Heart right ventricle (tissue), 16 donors: ENCODE results near the gene KRTAP10-9. TPM values are rescaled to one million over a fixed set of nuclear protein-coding genes. Genes with fewer than 3 reads are reported as not detected.

Source experiments
- ATAC-seq, 8 donors: fragments of 200-7000 bp; cut with Tn5 transposase; one replicate each; pipeline ENCODE4 v1.9.1; 2020; ENCODE audit warnings: mild to moderate bottlenecking in 8 of 8, moderate library complexity in 8 of 8, moderate number of reproducible peaks in 1 of 8
- DNase-seq, 2 donors: peaks; one replicate each; pipeline ENCODE4 v3.0.0-alpha.2; 2020
- H3K27ac ChIP-seq, 10 donors: fragments of 200-600 bp; sonication (generic) in 2 of 10; one replicate each; pipeline versions ENCODE4 v1.5.0 to v1.8.0; 2020 to 2022; ENCODE audit warnings: mild to moderate bottlenecking in 3 of 10
- H3K27me3 ChIP-seq, 7 donors: fragments of 200-600 bp; one replicate each; pipeline ENCODE4 v1.8.0; 2021 to 2022; ENCODE audit warnings: mild to moderate bottlenecking in 2 of 7
- H3K36me3 ChIP-seq, 9 donors: fragments of 200-600 bp; sonication (generic) in 1 of 9; one replicate each; pipeline versions ENCODE4 v1.5.0 to v1.8.0; 2020 to 2022; ENCODE audit warnings: mild to moderate bottlenecking in 2 of 9
- H3K4me1 ChIP-seq, 9 donors: fragments of 200-600 bp; sonication (generic) in 1 of 9; one replicate each; pipeline versions ENCODE4 v1.5.0 to v1.8.0; 2020 to 2022; ENCODE audit warnings: mild to moderate bottlenecking in 4 of 9
- H3K4me3 ChIP-seq, 10 donors: fragments of 200-600 bp; sonication (generic) in 2 of 10; one replicate each; pipeline versions ENCODE4 v1.5.0 to v1.8.0; 2020 to 2022; ENCODE audit warnings: mild to moderate bottlenecking in 7 of 10, moderate library complexity in 2 of 10
- H3K9me3 ChIP-seq, 11 donors: fragments of 200-600 bp in 10 of 11; sonication (generic) in 2 of 11; one replicate each; pipeline versions ENCODE4 v1.5.0 to v1.8.0; 2013 to 2022; ENCODE audit warnings: mild to moderate bottlenecking in 2 of 11, control low read depth in 1 of 11, moderate library complexity in 1 of 11
- CTCF ChIP-seq, 9 donors: fragments of 200-600 bp; sonication (generic) in 2 of 9; IDR thresholded peaks; one replicate each; pipeline versions ENCODE4 v1.5.0 to v1.8.0; 2021 to 2022; ENCODE audit warnings: antibody characterized with exemption in 9 of 9, mild to moderate bottlenecking in 5 of 9, moderate library complexity in 1 of 9
- WGBS, 2 donors: extraction: QIAGEN DNeasy Blood & Tissue Kit; methylation state at CpG; one replicate each; pipeline ENCODE4 v1.1.7; 2013; ENCODE audit warnings: inconsistent platforms in 1 of 2; 5-methylcytosine and 5-hydroxymethylcytosine counted together
- intact Hi-C, 10 donors: fragments of 100-400 bp; cut with DNase I; formaldehyde crosslinking; loops; one replicate each; pipeline versions ENCODE4 v1.11.1 to v1.14.2; 2022
- polyA plus RNA-seq, 2 donors: library from polyadenylated mRNA; stranded (reverse); fragments of 200-250 nt; gene quantifications; one replicate each; pipeline ENCODE4 v1.2.3, GENCODE V29; 2013
- total RNA-seq, 10 donors: library from RNA; stranded (reverse); fragmentation: NEBNext Ultra II Directional in 3 of 10; extraction: Animal tissue kit (Norgen Biotek cat#: 25700) in 3 of 10; gene quantifications; one replicate each; pipeline versions ENCODE4 v1.2.1 to v1.2.4, GENCODE V29; 2021 to 2023
- donor health status: Arrhythmogenic right ventricular cardiomyopathy.
- donor health status: ischemic (EF 13 %, LVEDD 7.1; RV severe dilation, severe dysfunction).
- donor health status: healthy with polysubstance abuse.
- donor health status: DM: no; HTN: yes; CAD: no.
- donor health status: DM: no; HTN: no; CAD: no.
- donor health status: ischemic (EF 25% LVEDD 6.9; RV normal size, moderate dysfunction).
- donor health status: ischemic (EF 25% LVEDD 5.7; RV mildly dilated, moderate dysfunction).
- donor health status: healthy.
- donor health status: DM: yes; HTN: yes; CAD: no.
- donor health status: Ischemic cardiomyopathy.
- donor health status: ischemic (EF 35%, LVEDD 5.7; RV mildly dilated, moderate dysfunction).
- donor health status: nonischemic (EF 11% LVEDD 7.7; RV severe dilation, severe dysfunction).
- donor health status: DM: yes; HTN: yes; CAD: no.
- donor health status: PGD.
- donor health status: ischemic (EF 29% LVEDD 5.4; RV normal size, mild dysfunction).
- donor health status: nonischemic (EF 23%, LVEDD 6.1; RV moderate dilation, normal function).

KRTAP10-9 gene
- total and polyA plus RNA-seq, 12 donors, result not detected

- peaks cover 0 to 3% (median 0%) of the 10 kb centered on the region in 7 donors for H3K27me3 ChIP-seq
- intact Hi-C loops, result no loop called here
- ATAC-seq, result no peak
- DNase-seq, result no peak
- H3K9me3 ChIP-seq, result peaks cover 0 to 57% (median 25%) of the 10 kb centered on the region in 11 donors
- no peak overlapping the region for H3K4me3 ChIP-seq
- no peaks in the 10 kb centered on the region for H3K36me3 ChIP-seq
- no peak overlapping the region for H3K27ac ChIP-seq
- TF ChIP-seq CTCF (IDR thresholded peaks at IDR 0.05), result no peak
- no peaks in the 10 kb centered on the region for H3K4me1 ChIP-seq
- WGBS, 2 donors, result 88 to 100% methylated on average over 1 of the region's 1 CpG
Measured at GRCh38 chr21:44671911-44672310, 45.0 kb downstream of the KRTAP10-9 start.

- no peak for DNase-seq
- H3K9me3 ChIP-seq, result peaks cover 0 to 18% (median 6%) of the 10 kb centered on the region in 11 donors
- H3K27ac ChIP-seq, result no peak overlapping the region
- intact Hi-C loops, result no loop called here
- TF ChIP-seq CTCF (IDR thresholded peaks at IDR 0.05), result no peak
- H3K4me3 ChIP-seq, result no peak overlapping the region
- no peak for ATAC-seq
- WGBS, 2 donors, result 90 to 94% methylated on average over 13 of the region's 13 CpGs
- H3K4me1 ChIP-seq, result no peaks in the 10 kb centered on the region
- peaks cover 0 to 9% (median 0%) of the 10 kb centered on the region in 7 donors for H3K27me3 ChIP-seq
- H3K36me3 ChIP-seq, result no peaks in the 10 kb centered on the region
Measured at GRCh38 chr21:44677881-44678280, 51.0 kb downstream of the KRTAP10-9 start.

Other genes with a start within 250 kb of the KRTAP10-9 start
- gene LRRC3, start 171.6 kb upstream of the KRTAP10-9 start, total RNA-seq, result 1 to 10 TPM; 1.2 to 3.2 (median 2.1) TPM
- 1 to 10 TPM; 1.2 to 2.3 TPM for gene LRRC3, start 171.6 kb upstream of the KRTAP10-9 start, polyA plus RNA-seq
- not detected for gene KRTAP10-1, start 86.9 kb upstream of the KRTAP10-9 start, total RNA-seq
- gene KRTAP10-1, start 86.9 kb upstream of the KRTAP10-9 start, polyA plus RNA-seq, result not detected
- gene KRTAP10-2, start 75.6 kb upstream of the KRTAP10-9 start, total RNA-seq, result not detected
- not detected for gene KRTAP10-2, start 75.6 kb upstream of the KRTAP10-9 start, polyA plus RNA-seq
- not detected for gene KRTAP10-3, start 68.3 kb upstream of the KRTAP10-9 start, total RNA-seq
- gene KRTAP10-3, start 68.3 kb upstream of the KRTAP10-9 start, polyA plus RNA-seq, result not detected
- gene KRTAP10-4, start 53.4 kb upstream of the KRTAP10-9 start, total RNA-seq, result not detected
- not detected for gene KRTAP10-4, start 53.4 kb upstream of the KRTAP10-9 start, polyA plus RNA-seq
- not detected for gene KRTAP10-5, start 46.5 kb upstream of the KRTAP10-9 start, total RNA-seq
- gene KRTAP10-5, start 46.5 kb upstream of the KRTAP10-9 start, polyA plus RNA-seq, result not detected
- gene KRTAP10-6, start 34.6 kb upstream of the KRTAP10-9 start, total RNA-seq, result not detected
- gene KRTAP10-6, start 34.6 kb upstream of the KRTAP10-9 start, polyA plus RNA-seq, result not detected
- not detected for gene KRTAP10-7, start 26.5 kb upstream of the KRTAP10-9 start, total RNA-seq
- not detected for gene KRTAP10-7, start 26.5 kb upstream of the KRTAP10-9 start, polyA plus RNA-seq
- not detected for gene KRTAP10-8, start 15.0 kb upstream of the KRTAP10-9 start, total RNA-seq
- not detected for gene KRTAP10-8, start 15.0 kb upstream of the KRTAP10-9 start, polyA plus RNA-seq
- not detected for gene KRTAP10-10, start 10.3 kb downstream of the KRTAP10-9 start, total RNA-seq
- not detected for gene KRTAP10-10, start 10.3 kb downstream of the KRTAP10-9 start, polyA plus RNA-seq
- not detected for gene KRTAP10-11, start 19.3 kb downstream of the KRTAP10-9 start, total RNA-seq
- gene KRTAP10-11, start 19.3 kb downstream of the KRTAP10-9 start, polyA plus RNA-seq, result not detected
- gene KRTAP12-4, start 27.6 kb downstream of the KRTAP10-9 start, total RNA-seq, result not detected
- gene KRTAP12-4, start 27.6 kb downstream of the KRTAP10-9 start, polyA plus RNA-seq, result not detected
- gene KRTAP12-3, start 30.8 kb downstream of the KRTAP10-9 start, total RNA-seq, result not detected
- gene KRTAP12-3, start 30.8 kb downstream of the KRTAP10-9 start, polyA plus RNA-seq, result not detected
- gene KRTAP12-2, start 39.8 kb downstream of the KRTAP10-9 start, total RNA-seq, result not detected
- gene KRTAP12-2, start 39.8 kb downstream of the KRTAP10-9 start, polyA plus RNA-seq, result not detected
- gene KRTAP12-1, start 55.1 kb downstream of the KRTAP10-9 start, total RNA-seq, result not detected
- gene KRTAP12-1, start 55.1 kb downstream of the KRTAP10-9 start, polyA plus RNA-seq, result not detected
- not detected for gene KRTAP10-12, start 70.1 kb downstream of the KRTAP10-9 start, total RNA-seq
- not detected for gene KRTAP10-12, start 70.1 kb downstream of the KRTAP10-9 start, polyA plus RNA-seq
- gene TSPEAR, start 84.5 kb downstream of the KRTAP10-9 start, total RNA-seq, result 1 to 10 TPM in 4 of 10 donors, under 1 TPM in 3, not detected in 3; 0.12 to 2.1 (median 1.0) TPM
- gene TSPEAR, start 84.5 kb downstream of the KRTAP10-9 start, polyA plus RNA-seq, result 1 to 10 TPM in 1 of 2 donors, under 1 TPM in 1; under 0.01 to 3.4 TPM
- 10 to 100 TPM; 58.1 to 89.5 (median 67.0) TPM for gene UBE2G2, start 174.7 kb downstream of the KRTAP10-9 start, total RNA-seq
- gene UBE2G2, start 174.7 kb downstream of the KRTAP10-9 start, polyA plus RNA-seq, result 10 to 100 TPM; 39.6 to 59.3 TPM
- gene SUMO3, start 191.0 kb downstream of the KRTAP10-9 start, total RNA-seq, result 10 to 100 TPM; 56.9 to 80.9 (median 72.6) TPM
- gene SUMO3, start 191.0 kb downstream of the KRTAP10-9 start, polyA plus RNA-seq, result 10 to 100 TPM; 14.9 to 70.0 TPM
- 100 to 1,000 TPM; 109 to 188 (median 148) TPM for gene PTTG1IP, start 246.6 kb downstream of the KRTAP10-9 start, total RNA-seq
- 100 to 1,000 TPM; 122 to 172 TPM for gene PTTG1IP, start 246.6 kb downstream of the KRTAP10-9 start, polyA plus RNA-seq